DND-41 (cell line): ENCODE data around the gene SYCP1.

Experiments used
- ATAC-seq: fragments of 200-7000 bp; cut with Tn5 transposase; 3 replicates; pipeline ENCODE4 v1.9.1; 2021; ENCODE audit warnings: low read depth; ENCODE audit not compliant: insufficient read depth
- DNase-seq: peaks from one replicate; pipeline ENCODE4 v3.0.0-alpha.2; 2020
- H2AFZ ChIP-seq: 2 replicates; pipeline ENCODE4 v1.6.0; 2012; ENCODE audit warnings: low read depth, low read length
- H3K27ac ChIP-seq: 2 replicates; pipeline ENCODE4 v1.5.1; 2012; ENCODE audit warnings: low read length, inconsistent platforms
- H3K27me3 ChIP-seq: fragments of 200-600 bp; sonication (generic); 2 replicates; pipeline ENCODE4 v1.6.0; 2012; ENCODE audit warnings: low read length, mild to moderate bottlenecking, inconsistent platforms; ENCODE audit not compliant: insufficient read depth, poor library complexity
- H3K36me3 ChIP-seq: 2 replicates; pipeline ENCODE4 v1.5.1; 2012; ENCODE audit warnings: low read length, inconsistent platforms; ENCODE audit not compliant: insufficient read depth
- H3K4me1 ChIP-seq: 2 replicates; pipeline ENCODE4 v1.5.1; 2012; ENCODE audit warnings: mild to moderate bottlenecking, low read length; ENCODE audit not compliant: insufficient read depth
- H3K4me2 ChIP-seq: 2 replicates; pipeline ENCODE4 v1.6.0; 2012; ENCODE audit warnings: mild to moderate bottlenecking, moderate library complexity, low read length, inconsistent platforms; ENCODE audit not compliant: insufficient read depth
- H3K4me3 ChIP-seq, 2 experiments: fragments of 200-600 bp in 1 of 2; shearing (Covaris generic) in 1 of 2; 2 replicates each; pipeline ENCODE4 v1.5.1; 2012 to 2016; ENCODE audit warnings: inconsistent platforms in 2 of 2, low read length in 2 of 2, mild to moderate bottlenecking in 2 of 2, low read depth in 1 of 2, moderate library complexity in 1 of 2
- H3K79me2 ChIP-seq: 2 replicates; pipeline ENCODE4 v1.6.0; 2012; ENCODE audit warnings: low read length, inconsistent platforms; ENCODE audit not compliant: insufficient read depth
- H3K9ac ChIP-seq: 2 replicates; pipeline ENCODE4 v1.6.0; 2012; ENCODE audit warnings: low read depth, mild to moderate bottlenecking, inconsistent platforms, low read length, moderate library complexity
- H3K9me3 ChIP-seq: 2 replicates; pipeline ENCODE4 v1.5.1; 2012; ENCODE audit warnings: low read length, moderate library complexity, mild to moderate bottlenecking, inconsistent platforms; ENCODE audit not compliant: insufficient read depth, severe bottlenecking
- H4K20me1 ChIP-seq: 2 replicates; pipeline ENCODE4 v1.6.0; 2012; ENCODE audit warnings: low read length; ENCODE audit not compliant: insufficient read depth
- EZH2 ChIP-seq: IDR thresholded peaks from 3 replicates; pipeline ENCODE4 v1.6.1; 2012; ENCODE audit warnings: borderline replicate concordance, low read depth, mild to moderate bottlenecking, moderate library complexity, low read length, inconsistent platforms; ENCODE audit not compliant: severe bottlenecking
- TF ChIP-seq, protein P1 (sequence below): IDR thresholded peaks from 2 replicates; pipeline ENCODE4 v1.5.1; 2012; ENCODE audit warnings: borderline replicate concordance, low read length, moderate library complexity, mild to moderate bottlenecking; ENCODE audit not compliant: poor library complexity, severe bottlenecking; ENCODE audit errors: extremely low read depth

SYCP1 gene

DNA sequence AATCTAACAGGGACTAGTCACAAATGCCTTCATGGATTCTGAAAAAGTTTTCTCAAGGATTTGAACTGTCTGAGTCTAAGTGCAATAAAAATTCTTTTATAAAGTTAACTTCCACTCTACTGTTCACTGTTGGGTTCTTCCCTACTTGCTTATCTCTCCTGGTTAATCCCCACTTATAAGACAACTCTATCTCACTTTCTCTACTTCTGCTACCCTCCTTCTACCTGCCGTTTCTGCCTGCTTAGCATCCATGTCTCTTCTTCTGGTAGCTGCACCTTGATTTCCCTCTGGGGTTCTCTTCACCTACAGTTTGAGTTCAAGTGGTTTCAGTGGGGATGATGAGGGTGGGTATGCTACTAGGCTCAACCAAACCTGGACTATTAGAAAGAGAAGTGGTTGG is 181.0 kb downstream of the SYCP1 start:
- no peak for TF ChIP-seq EZH2
- TF ChIP-seq, protein P1, sequence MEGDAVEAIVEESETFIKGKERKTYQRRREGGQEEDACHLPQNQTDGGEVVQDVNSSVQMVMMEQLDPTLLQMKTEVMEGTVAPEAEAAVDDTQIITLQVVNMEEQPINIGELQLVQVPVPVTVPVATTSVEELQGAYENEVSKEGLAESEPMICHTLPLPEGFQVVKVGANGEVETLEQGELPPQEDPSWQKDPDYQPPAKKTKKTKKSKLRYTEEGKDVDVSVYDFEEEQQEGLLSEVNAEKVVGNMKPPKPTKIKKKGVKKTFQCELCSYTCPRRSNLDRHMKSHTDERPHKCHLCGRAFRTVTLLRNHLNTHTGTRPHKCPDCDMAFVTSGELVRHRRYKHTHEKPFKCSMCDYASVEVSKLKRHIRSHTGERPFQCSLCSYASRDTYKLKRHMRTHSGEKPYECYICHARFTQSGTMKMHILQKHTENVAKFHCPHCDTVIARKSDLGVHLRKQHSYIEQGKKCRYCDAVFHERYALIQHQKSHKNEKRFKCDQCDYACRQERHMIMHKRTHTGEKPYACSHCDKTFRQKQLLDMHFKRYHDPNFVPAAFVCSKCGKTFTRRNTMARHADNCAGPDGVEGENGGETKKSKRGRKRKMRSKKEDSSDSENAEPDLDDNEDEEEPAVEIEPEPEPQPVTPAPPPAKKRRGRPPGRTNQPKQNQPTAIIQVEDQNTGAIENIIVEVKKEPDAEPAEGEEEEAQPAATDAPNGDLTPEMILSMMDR = no peak
- Histone ChIP-seq H3K9me3 (no peaks in the 10 kb centered on the region), H4K20me1 (no peaks in the 10 kb centered on the region)

DNA sequence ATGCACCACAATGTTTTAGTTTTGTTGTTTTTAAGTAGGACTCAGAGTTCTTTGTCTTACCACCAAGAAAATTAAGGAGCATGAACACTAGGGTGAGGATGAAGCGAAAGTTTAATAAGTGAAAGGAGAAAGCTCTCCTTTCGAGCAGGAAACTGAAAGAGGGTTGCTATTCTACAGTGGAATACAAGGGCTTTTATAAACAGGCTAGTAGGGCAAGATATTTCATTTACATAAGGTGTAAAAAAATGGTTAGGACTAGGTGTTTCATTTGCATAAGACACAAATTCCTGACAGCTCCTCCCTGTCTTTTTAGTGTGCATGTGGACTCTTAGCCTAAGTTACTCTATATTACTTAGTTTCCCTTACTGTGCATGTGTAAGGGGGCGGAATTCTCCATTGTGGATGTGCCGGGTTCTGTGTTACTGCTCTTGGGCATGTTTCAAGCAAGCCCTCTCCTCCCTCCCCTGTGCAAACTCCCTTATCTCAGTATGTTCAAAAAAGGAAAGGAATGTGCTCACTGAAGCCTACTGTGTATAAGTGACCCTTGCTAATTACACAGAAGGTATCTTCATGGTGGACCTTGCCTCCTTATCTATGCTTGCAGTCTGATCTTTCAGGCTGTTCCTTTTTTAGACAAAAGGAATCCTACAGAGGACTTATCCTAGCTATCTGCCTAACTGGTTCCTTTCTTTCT is 182.3 kb downstream of the SYCP1 start:
- Histone ChIP-seq H3K27me3 (peaks cover 14% of the 10 kb centered on the region), H2AFZ (no peak overlapping the region), H3K4me1 (no peaks in the 10 kb centered on the region), H3K9me3 (no peaks in the 10 kb centered on the region), H4K20me1 (no peaks in the 10 kb centered on the region), H3K27ac (no peak overlapping the region), H3K4me3 (no peak overlapping the region), H3K4me2 (no peak overlapping the region), H3K36me3 (no peaks in the 10 kb centered on the region), H3K9ac (no peak overlapping the region), H3K79me2 (no peaks in the 10 kb centered on the region)
- no peak for TF ChIP-seq EZH2
- TF ChIP-seq, protein P1 = no peak
- DNase-seq = no peak
- no peak for ATAC-seq

More for the DNA sequence above, 181.0 kb downstream of the SYCP1 start:
- Histone ChIP-seq H3K79me2 (no peaks in the 10 kb centered on the region), H3K36me3 (no peaks in the 10 kb centered on the region), H3K4me2 (no peak overlapping the region), H3K27me3 (peaks cover 14% of the 10 kb centered on the region), H3K4me3 (no peak overlapping the region), H2AFZ (no peak overlapping the region), H3K4me1 (no peaks in the 10 kb centered on the region), H3K27ac (no peak overlapping the region), H3K9ac (no peak overlapping the region)
- ATAC-seq = no peak
- DNase-seq = no peak

DNA sequence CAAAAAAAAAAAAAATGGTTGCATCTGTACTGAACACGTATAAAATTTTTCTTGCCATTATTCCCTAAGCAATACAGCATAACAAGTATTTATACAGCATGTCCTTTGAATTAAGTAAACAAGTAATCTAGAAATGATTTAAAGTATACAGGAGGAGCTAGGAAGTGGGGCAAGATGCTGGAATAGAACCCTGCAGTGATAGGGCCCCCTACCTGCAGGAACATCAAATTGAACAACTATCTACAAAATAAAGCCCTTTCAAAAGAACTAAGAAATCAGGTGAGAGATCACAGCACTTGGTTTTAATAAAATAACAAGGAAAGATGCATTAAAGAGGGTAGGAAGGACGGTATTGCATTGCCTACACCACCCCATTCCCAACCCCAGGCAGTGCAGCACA is 185.8 kb downstream of the SYCP1 start:
- DNase-seq = no peak
- TF ChIP-seq, protein P1 = peak; percentile 6
- no peak for TF ChIP-seq EZH2
- ATAC-seq = no peak
- H3K79me2 ChIP-seq = no peaks in the 10 kb centered on the region
- no peaks in the 10 kb centered on the region for H3K4me1 ChIP-seq
- H3K4me3 ChIP-seq = no peak overlapping the region
- no peak overlapping the region for H3K9ac ChIP-seq
- no peaks in the 10 kb centered on the region for H4K20me1 ChIP-seq
- no peak overlapping the region for H3K4me2 ChIP-seq
- H3K9me3 ChIP-seq = no peaks in the 10 kb centered on the region
- H3K27me3 ChIP-seq = peaks cover 5% of the 10 kb centered on the region
- H3K27ac ChIP-seq = no peak overlapping the region
- no peaks in the 10 kb centered on the region for H3K36me3 ChIP-seq
- no peak overlapping the region for H2AFZ ChIP-seq
